GM21717 (cell line): ENCODE measurements around the gene CEP89.
"Not testable (repeated sequence)": the region's sequence is repeated elsewhere in the genome, so short reads cannot be mapped to it uniquely, and the experiment has no call there.

ENCODE experiments used
- ATAC-seq: cut with Tn5 transposase; IDR thresholded peaks from one replicate; pipeline ENCODE4 v1.9.1; 2021; ENCODE audit warnings: mild to moderate bottlenecking, moderate library complexity; ENCODE audit not compliant: unreplicated experiment

Gene CEP89

GRCh38 chr19:32969549-32969948 is 2.2 kb downstream of the CEP89 start:
- no peak for ATAC-seq

DNA sequence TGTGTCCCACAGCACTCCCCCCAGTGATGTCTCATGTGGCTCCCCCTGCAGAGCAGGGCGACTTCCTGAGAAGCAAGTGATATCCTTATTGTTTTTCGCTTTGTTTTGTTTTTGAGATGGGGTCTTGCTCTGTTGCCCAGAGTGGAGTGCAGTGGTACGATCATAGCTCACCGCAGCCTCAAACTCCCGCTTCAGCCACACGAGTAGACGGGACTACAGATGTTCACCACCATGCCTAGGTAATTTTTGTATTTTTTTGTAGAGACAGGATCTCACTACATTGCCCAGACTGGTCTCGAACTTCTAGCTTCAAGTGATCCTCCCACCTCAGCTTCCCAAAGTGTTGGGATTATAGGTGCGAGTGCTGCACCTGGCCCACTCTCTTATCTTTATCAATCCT is 5.0 kb downstream of the CEP89 start:
- no peak for ATAC-seq

DNA sequence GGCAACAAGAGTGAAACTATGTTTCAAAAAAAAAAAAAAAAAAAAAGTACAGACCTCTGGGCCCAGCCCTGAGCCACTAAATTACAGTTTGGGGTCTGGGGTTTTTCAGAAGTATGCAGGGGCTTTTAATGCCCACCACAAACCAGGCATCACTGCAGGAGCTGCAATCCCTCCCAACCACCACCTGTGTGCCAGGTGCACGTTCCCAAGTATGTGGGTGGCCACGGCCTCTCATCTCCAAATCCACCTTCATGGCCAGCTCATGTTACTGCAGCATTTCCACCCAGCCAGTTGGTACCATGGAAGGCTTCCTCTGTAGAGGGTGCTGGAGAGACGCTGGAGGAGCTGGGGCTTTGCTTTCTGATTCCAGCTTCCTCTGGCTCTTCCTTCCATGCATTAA is 26.5 kb downstream of the CEP89 start:
- no peak for ATAC-seq

GRCh38 chr19:32941273-32941672 is 30.5 kb downstream of the CEP89 start:
- not testable (repeated sequence) for ATAC-seq

- no peak for ATAC-seq
Measured at GRCh38 chr19:32936065-32936464, 35.7 kb downstream of the CEP89 start.

- no peak for ATAC-seq
Measured at GRCh38 chr19:32935629-32936028, 36.1 kb downstream of the CEP89 start.

DNA sequence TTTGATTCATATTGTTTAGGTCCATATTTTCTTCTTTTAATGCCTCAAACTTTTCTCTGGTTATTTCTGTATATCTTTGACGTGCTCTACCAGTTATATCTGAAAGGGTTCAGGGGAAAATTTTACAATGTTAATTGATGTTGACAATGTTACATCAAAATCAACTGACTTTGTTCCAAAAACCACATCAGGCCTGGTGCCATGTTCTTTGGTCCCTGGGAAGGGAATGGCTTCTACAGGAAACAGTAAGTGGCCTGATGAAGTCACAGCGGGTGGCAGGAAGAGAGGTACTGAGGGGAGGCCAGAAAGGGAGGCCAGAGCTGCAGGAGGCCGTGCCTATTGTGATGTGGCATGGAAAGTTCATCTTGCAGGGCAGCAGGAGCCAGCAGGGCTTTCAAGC is 38.2 kb downstream of the CEP89 start:
- ATAC-seq: no peak

GRCh38 chr19:32930567-32930966 is 41.2 kb downstream of the CEP89 start:
- ATAC-seq: no peak

DNA sequence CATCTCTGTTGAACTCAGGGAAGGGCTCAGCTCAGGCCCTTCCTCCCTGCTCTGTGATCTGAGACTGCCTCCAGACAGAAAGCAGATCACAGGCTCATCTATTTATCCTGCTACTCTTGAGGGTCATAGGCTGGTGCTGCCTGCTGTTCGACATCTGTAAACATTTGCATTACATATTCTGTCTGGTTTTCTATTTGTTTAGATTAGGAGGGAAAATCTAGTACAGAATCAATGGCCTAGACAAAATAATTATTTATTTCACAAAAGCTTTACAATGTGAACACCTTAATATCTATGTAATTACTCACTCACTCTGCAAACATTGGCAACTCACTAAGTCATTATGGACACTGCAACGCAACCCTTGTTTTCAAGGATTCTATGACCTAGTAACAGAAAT is 43.0 kb downstream of the CEP89 start:
- ATAC-seq: no peak

- no peak for ATAC-seq
Measured at GRCh38 chr19:32924200-32924599, 47.6 kb downstream of the CEP89 start.

GRCh38 chr19:32921624-32922023 is 50.1 kb downstream of the CEP89 start:
- ATAC-seq: no peak

DNA sequence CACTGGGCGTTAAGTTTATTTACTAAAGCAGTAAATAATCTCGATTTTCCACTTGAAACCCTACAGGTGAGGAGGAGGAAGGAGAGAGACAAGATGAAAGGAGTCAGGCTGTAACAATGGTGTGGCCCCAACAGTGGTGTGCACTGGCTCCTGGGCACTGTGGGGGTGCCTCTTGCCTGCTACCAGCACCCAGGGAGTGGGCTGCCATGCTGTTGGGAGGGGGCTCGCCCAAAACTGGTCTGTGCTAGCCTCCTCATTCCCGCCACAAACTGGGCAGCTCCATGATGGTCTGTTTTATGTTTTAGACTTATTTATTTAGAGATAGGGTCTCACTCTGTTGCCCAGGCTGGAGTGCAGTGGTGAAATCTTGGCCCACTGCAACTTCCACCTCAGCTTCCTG is 52.4 kb downstream of the CEP89 start:
- ATAC-seq: no peak

- ATAC-seq: no peak
Measured at GRCh38 chr19:32917616-32917996, 54.2 kb downstream of the CEP89 start.

DNA sequence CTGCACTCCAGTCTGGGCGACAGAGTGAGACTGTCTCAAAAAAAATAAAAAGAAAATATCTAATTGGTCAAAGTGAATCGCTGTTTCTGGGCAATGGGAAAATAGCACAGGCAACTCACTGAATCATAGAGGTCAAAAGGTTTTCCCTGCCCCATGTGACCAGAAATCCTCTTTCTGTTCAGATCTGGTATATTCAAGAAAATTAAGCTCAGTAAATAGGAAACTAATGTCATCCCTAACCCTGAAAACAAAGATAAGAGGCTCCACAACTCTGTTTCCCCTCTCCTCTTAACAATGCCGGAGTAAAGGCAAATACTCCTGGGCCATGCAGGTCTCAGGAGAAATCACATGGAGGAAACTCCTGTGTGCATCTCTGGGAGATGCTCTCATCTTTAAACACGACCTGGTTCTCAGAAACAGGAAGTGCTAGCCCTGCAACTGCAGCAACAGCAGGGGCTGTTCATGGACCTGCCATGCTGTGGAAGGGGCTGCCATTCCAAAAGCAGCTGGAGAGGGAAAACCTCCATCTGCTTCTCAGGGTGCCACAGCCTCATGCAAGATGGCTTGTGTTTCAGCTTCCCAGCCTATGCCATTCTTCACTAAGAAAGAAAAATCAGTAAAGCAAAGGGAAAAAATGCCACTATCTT is 54.7 kb downstream of the CEP89 start:
- ATAC-seq: no peak

GRCh38 chr19:32914879-32915660 is 56.7 kb downstream of the CEP89 start:
- no peak for ATAC-seq

DNA sequence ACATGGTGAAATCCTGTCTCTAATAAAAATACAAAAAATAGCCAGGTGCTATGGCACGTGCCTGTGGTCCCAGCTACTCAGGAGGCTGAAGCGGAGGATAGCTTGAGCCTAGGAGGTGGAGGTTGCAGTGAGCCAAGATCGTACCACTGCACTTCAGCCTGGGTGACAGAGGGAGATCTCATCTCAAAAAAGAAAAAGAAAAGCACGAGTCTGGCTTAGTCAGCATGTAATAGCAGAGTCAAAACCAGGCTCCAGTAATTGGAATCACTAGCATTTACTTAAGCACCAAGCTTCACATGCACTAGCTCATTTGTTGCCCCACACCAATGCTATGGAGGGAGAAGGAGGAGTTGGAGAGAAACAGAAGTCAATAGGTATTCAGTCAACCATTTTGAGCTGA is 60.3 kb downstream of the CEP89 start:
- no peak for ATAC-seq

DNA sequence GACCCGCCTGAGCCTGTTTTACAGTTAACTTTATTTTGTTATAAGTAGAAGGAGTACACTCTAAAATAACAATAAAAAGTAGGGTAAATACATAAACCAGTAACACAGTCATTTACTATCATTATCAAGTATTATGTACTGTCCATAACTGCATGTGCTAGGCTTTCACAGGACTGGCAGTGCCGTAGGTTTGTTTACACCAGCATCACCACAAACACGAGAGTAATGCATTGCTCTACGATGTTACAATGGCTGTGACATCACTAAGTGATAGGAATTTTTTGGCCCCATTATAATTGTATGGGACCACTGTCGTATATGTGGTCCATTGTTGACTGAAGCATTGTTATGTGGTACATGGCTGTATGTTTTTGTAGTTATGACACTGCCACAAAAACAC is 60.9 kb downstream of the CEP89 start:
- ATAC-seq: no peak

- ATAC-seq: no peak
Measured at GRCh38 chr19:32910094-32910493, 61.7 kb downstream of the CEP89 start.

GRCh38 chr19:32909257-32909656 is 62.5 kb downstream of the CEP89 start:
- no peak for ATAC-seq

DNA sequence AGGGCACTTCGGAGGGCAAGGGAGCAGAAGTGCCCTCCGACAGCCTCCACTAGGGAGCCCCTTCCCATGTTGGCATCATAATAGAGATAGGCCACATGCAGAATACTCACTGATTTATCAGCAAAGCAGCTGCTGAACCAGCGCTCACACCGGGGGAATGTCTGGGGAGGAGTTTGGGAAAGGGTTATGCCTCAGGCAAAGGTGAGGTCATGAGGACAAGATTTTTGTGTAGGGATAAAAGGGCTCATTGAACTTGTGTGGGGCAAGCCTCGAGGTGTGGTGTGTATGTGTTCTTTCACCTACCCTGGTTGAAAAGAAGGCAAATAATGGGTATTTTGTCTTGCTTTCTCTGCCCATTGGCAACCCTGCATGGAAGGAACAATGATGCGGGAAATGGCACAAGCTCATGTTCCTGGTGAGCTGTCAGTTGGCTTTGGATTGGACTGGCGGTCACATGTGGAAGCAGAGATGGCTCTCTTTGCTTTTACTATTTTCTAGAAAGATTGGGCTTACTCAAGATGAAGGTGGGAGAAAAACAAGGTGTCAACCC is 63.0 kb downstream of the CEP89 start:
- no peak for ATAC-seq

GRCh38 chr19:32902448-32902847 is 69.3 kb downstream of the CEP89 start:
- ATAC-seq: no peak

DNA sequence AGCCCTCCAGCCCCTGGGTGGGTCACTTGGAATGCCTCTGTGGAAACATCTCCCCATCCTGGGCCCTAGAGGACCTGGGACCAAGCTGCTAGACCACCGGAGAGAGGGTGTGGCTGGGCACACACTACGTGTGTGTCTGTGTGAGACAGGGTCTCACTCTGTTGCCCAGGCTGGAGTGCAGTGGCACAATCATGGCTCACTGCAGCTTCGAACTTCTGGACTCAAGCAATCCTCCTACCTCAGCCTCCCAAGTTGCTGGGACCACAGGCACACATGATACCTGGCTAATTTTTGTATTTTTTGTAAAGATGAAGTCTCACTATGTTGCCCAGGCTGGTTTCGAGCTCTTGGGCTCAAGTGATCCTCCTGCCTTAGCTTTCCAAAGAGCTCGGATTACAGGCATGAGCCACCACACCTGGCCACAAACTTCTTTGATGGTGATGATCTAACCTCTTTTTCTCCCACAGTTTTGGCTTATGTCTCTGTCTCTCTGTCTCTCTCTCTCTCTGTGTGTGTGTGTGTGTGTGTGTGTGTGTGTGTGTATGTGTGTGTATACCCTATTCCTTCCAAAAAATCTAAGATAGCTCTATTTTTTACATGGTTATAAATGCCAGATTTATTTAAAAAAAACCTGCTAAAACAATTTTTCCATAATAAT is 70.1 kb downstream of the CEP89 start:
- no peak for ATAC-seq
